Activated CD8-positive, alpha-beta memory T cell treated with anti-CD3 and anti-CD28 coated beads for 4 hours (primary cell): ENCODE data around the gene MPP4.

Source experiments
- DNase-seq, 2 donors: peaks; one replicate each; pipeline ENCODE4 v3.0.0-alpha.2; 2020; ENCODE audit warnings: low read depth in 2 of 2

MPP4 gene

GRCh38 chr2:201698588-201699226, at the start of gene MPP4:
MPP4 (minus strand) TSS chr2:201698644; CDS start chr2:201693954, 4,690 bp downstream.
- no peak for DNase-seq

GRCh38 chr2:201746551-201746950, 48.1 kb upstream of the MPP4 start:
- no peak for DNase-seq

GRCh38 chr2:201735486-201735885, 37.0 kb upstream of the MPP4 start:
- no peak for DNase-seq

- no peak for DNase-seq
These were observed 35.7 kb upstream of the MPP4 start for GRCh38 chr2:201734111-201734510.

- DNase-seq: no peak
These were observed 35.1 kb upstream of the MPP4 start for GRCh38 chr2:201733544-201733943.

- no peak for DNase-seq
These were observed 32.3 kb upstream of the MPP4 start for GRCh38 chr2:201730651-201731285.

- no peak for DNase-seq
These were observed 17.0 kb upstream of the MPP4 start for GRCh38 chr2:201715459-201715858.

GRCh38 chr2:201712726-201713125, 14.3 kb upstream of the MPP4 start:
- no peak for DNase-seq

- no peak for DNase-seq
These were observed 11.3 kb upstream of the MPP4 start for GRCh38 chr2:201709747-201710146.

- no peak for DNase-seq
These were observed 10.6 kb upstream of the MPP4 start for GRCh38 chr2:201709049-201709448.

GRCh38 chr2:201707753-201708152, 9.3 kb upstream of the MPP4 start:
- no peak for DNase-seq

GRCh38 chr2:201707142-201707541, 8.7 kb upstream of the MPP4 start:
- DNase-seq: no peak

GRCh38 chr2:201704536-201704935, 6.1 kb upstream of the MPP4 start:
- DNase-seq: no peak

GRCh38 chr2:201701646-201702045, 3.2 kb upstream of the MPP4 start:
- DNase-seq: no peak

GRCh38 chr2:201699416-201699815, 972 bp upstream of the MPP4 start:
- DNase-seq: no peak

- DNase-seq: no peak
These were observed 545 bp downstream of the MPP4 start for GRCh38 chr2:201697899-201698298.

- DNase-seq: no peak
These were observed 2.2 kb downstream of the MPP4 start for GRCh38 chr2:201696151-201696659.

- no peak for DNase-seq
These were observed 13.3 kb downstream of the MPP4 start for GRCh38 chr2:201685156-201685555.

GRCh38 chr2:201680743-201681142, 17.7 kb downstream of the MPP4 start:
- no peak for DNase-seq

GRCh38 chr2:201678401-201678800, 20.0 kb downstream of the MPP4 start:
- DNase-seq: no peak

GRCh38 chr2:201675454-201675853, 23.0 kb downstream of the MPP4 start:
- no peak for DNase-seq

- no peak for DNase-seq
These were observed 23.6 kb downstream of the MPP4 start for GRCh38 chr2:201674794-201675193.

GRCh38 chr2:201674298-201674697, 24.1 kb downstream of the MPP4 start:
- no peak for DNase-seq

- no peak for DNase-seq
These were observed 24.9 kb downstream of the MPP4 start for GRCh38 chr2:201673546-201673945.
